NCI-H1930 (cell line): ENCODE data around the gene FOXRED1.

Experiments
- DNase-seq, 2 experiments: peaks; one replicate each; lab custom pipeline; 2025; lab: John Stamatoyannopoulos, UW

Gene FOXRED1

GRCh38 chr11:126312961-126313360, 44.0 kb downstream of the FOXRED1 start:
- no peak for DNase-seq

GRCh38 chr11:126313826-126314225, 44.9 kb downstream of the FOXRED1 start:
- no peak for DNase-seq

- DNase-seq = no peak
Observed at GRCh38 chr11:126317432-126317755, 48.4 kb downstream of the FOXRED1 start.

- DNase-seq = no peak
Observed at GRCh38 chr11:126317756-126318573, 49.0 kb downstream of the FOXRED1 start.

GRCh38 chr11:126318574-126319373, 49.8 kb downstream of the FOXRED1 start:
- no peak for DNase-seq

- DNase-seq = no peak
Observed at GRCh38 chr11:126319374-126319740, 50.4 kb downstream of the FOXRED1 start.

GRCh38 chr11:126322996-126323395, 54.0 kb downstream of the FOXRED1 start:
- no peak for DNase-seq

GRCh38 chr11:126327281-126328000, 58.5 kb downstream of the FOXRED1 start:
- no peak for DNase-seq
